ENCODE data around the gene CD59.
"Not testable (repeated sequence)": the region's sequence is repeated elsewhere in the genome, so short reads cannot be mapped to it uniquely, and the experiment has no call there.

Gene CD59

GRCh38 chr11:33742249-33742851 lies 6.1 kb upstream of the CD59 start:
- peak; percentile 4 for DNase-seq

GRCh38 chr11:33741806-33742205 lies 5.6 kb upstream of the CD59 start:
- DNase-seq: no peak

- DNase-seq: no peak
These were observed 1.2 kb upstream of the CD59 start for GRCh38 chr11:33737362-33737821.

- DNase-seq: no peak
These were observed 714 bp downstream of the CD59 start for GRCh38 chr11:33735271-33736147.

- DNase-seq: peak; percentile 54
These were observed 1.6 kb downstream of the CD59 start for GRCh38 chr11:33734441-33735270.

- DNase-seq: no peak
These were observed 2.2 kb downstream of the CD59 start for GRCh38 chr11:33733980-33734379.

GRCh38 chr11:33731723-33732531 lies 4.3 kb downstream of the CD59 start:
- DNase-seq: no peak

GRCh38 chr11:33730716-33731115 lies 5.5 kb downstream of the CD59 start:
- no peak for DNase-seq

- not testable (repeated sequence) for DNase-seq
These were observed 7.1 kb downstream of the CD59 start for GRCh38 chr11:33729072-33729664.

GRCh38 chr11:33727539-33727938 lies 8.7 kb downstream of the CD59 start:
- DNase-seq: not testable (repeated sequence)

- DNase-seq: no peak
These were observed 10.7 kb downstream of the CD59 start for GRCh38 chr11:33725496-33725895.

- DNase-seq: no peak
These were observed 11.6 kb downstream of the CD59 start for GRCh38 chr11:33724644-33725035.

- no peak for DNase-seq
These were observed 12.9 kb downstream of the CD59 start for GRCh38 chr11:33723238-33723881.

GRCh38 chr11:33722590-33723234 lies 13.5 kb downstream of the CD59 start:
- no peak for DNase-seq

GRCh38 chr11:33721984-33722383 lies 14.2 kb downstream of the CD59 start:
- no peak for DNase-seq

GRCh38 chr11:33721426-33721825 lies 14.8 kb downstream of the CD59 start:
- no peak for DNase-seq

- no peak for DNase-seq
These were observed 16.6 kb downstream of the CD59 start for GRCh38 chr11:33719587-33719986.

- DNase-seq: no peak
These were observed 17.8 kb downstream of the CD59 start for GRCh38 chr11:33718440-33718839.

GRCh38 chr11:33716243-33716642 lies 20.0 kb downstream of the CD59 start:
- no peak for DNase-seq

GRCh38 chr11:33713856-33714398 lies 22.3 kb downstream of the CD59 start:
- no peak for DNase-seq
